ENCODE results near the gene LETM1. TPM values are rescaled to one million over a fixed set of nuclear protein-coding genes. Genes with fewer than 3 reads are reported as not detected.
A peak's percentile ranks its signal among the peaks of the same experiment; 100 is the strongest.

The LETM1 gene
- total and polyA plus RNA-seq, 2 donors from 2014 or later, result 20.0 to 46.4 TPM

GRCh38 chr4:1819816-1820215 lies 36.1 kb downstream of the LETM1 start:
- H3K9ac ChIP-seq (ENCODE audit: low read length in 3 of 3), result no peak overlapping the region
- H3K27ac ChIP-seq (ENCODE audit: low read depth in 2 of 2, low read length in 2 of 2), result no peak overlapping the region
- FAIRE-seq, result no peak
- no peak for DNase-seq
- H3K4me3 ChIP-seq (ENCODE audit: low read length in 3 of 3), result no peak overlapping the region
- H3K4me1 ChIP-seq (ENCODE audit: control insufficient read depth in 2 of 3, insufficient read depth in 2 of 3, low read depth in 1 of 3, low read length in 3 of 3), result peaks cover 0 to 8% (median 6%) of the 10 kb centered on the region in 3 donors
- H3K36me3 ChIP-seq (ENCODE audit: control insufficient read depth in 2 of 3, insufficient read depth in 3 of 3, low read length in 3 of 3), result peaks cover 0 to 25% (median 15%) of the 10 kb centered on the region in 3 donors
- no peaks in the 10 kb centered on the region for H3K9me3 ChIP-seq (ENCODE audit: control insufficient read depth in 2 of 3, insufficient read depth in 1 of 3, low read length in 3 of 3)
- intact Hi-C loops (cut with DNase I), result no loop called here
- no peaks in the 10 kb centered on the region for H3K27me3 ChIP-seq (ENCODE audit: control insufficient read depth, insufficient read depth, low read length)
- TF ChIP-seq CTCF (IDR thresholded peaks at IDR 0.05; ENCODE audit: borderline replicate concordance, extremely low read depth, insufficient read depth), result no peak

- no peak overlapping the region for H3K9ac ChIP-seq (ENCODE audit: low read length in 3 of 3)
- FAIRE-seq (no peak), DNase-seq (no peak)
- intact Hi-C loops (cut with DNase I), result no loop called here
- TF ChIP-seq CTCF (IDR thresholded peaks at IDR 0.05; ENCODE audit: borderline replicate concordance, extremely low read depth, insufficient read depth), result no peak
- H3K27ac ChIP-seq (ENCODE audit: low read depth in 2 of 2, low read length in 2 of 2), result no peak overlapping the region
- no peak overlapping the region for H3K4me3 ChIP-seq (ENCODE audit: low read length in 3 of 3)
- H3K9me3 ChIP-seq (ENCODE audit: control insufficient read depth in 2 of 3, insufficient read depth in 1 of 3, low read length in 3 of 3), result no peaks in the 10 kb centered on the region
- no peaks in the 10 kb centered on the region for H3K27me3 ChIP-seq (ENCODE audit: control insufficient read depth, insufficient read depth, low read length)
- H3K4me1 ChIP-seq (ENCODE audit: control insufficient read depth in 2 of 3, insufficient read depth in 2 of 3, low read depth in 1 of 3, low read length in 3 of 3), result peaks cover 0 to 8% (median 6%) of the 10 kb centered on the region in 3 donors
- peaks cover 0 to 21% (median 17%) of the 10 kb centered on the region in 3 donors for H3K36me3 ChIP-seq (ENCODE audit: control insufficient read depth in 2 of 3, insufficient read depth in 3 of 3, low read length in 3 of 3)
These were observed 36.7 kb downstream of the LETM1 start for GRCh38 chr4:1819284-1819683.

GRCh38 chr4:1815997-1816860 lies 39.7 kb downstream of the LETM1 start:
- no peak for DNase-seq
- intact Hi-C loops (cut with DNase I), result no loop called here

More at GRCh38 chr4:1815997-1816860, 39.7 kb downstream of the LETM1 start:
- TF ChIP-seq CTCF (IDR thresholded peaks at IDR 0.05; ENCODE audit: borderline replicate concordance, extremely low read depth, insufficient read depth), result no peak
- H3K27ac ChIP-seq (ENCODE audit: low read depth in 2 of 2, low read length in 2 of 2), result peak overlapping the region in 1 of 2 donors; percentile 23
- FAIRE-seq, result no peak
- peaks cover 0 to 8% (median 6%) of the 10 kb centered on the region in 3 donors for H3K4me1 ChIP-seq (ENCODE audit: control insufficient read depth in 2 of 3, insufficient read depth in 2 of 3, low read depth in 1 of 3, low read length in 3 of 3)
- no peak overlapping the region for H3K9ac ChIP-seq (ENCODE audit: low read length in 3 of 3)
- no peaks in the 10 kb centered on the region for H3K27me3 ChIP-seq (ENCODE audit: control insufficient read depth, insufficient read depth, low read length)
- no peaks in the 10 kb centered on the region for H3K9me3 ChIP-seq (ENCODE audit: control insufficient read depth in 2 of 3, insufficient read depth in 1 of 3, low read length in 3 of 3)
- no peak overlapping the region for H3K4me3 ChIP-seq (ENCODE audit: low read length in 3 of 3)
- peaks cover 0 to 23% (median 12%) of the 10 kb centered on the region in 3 donors for H3K36me3 ChIP-seq (ENCODE audit: control insufficient read depth in 2 of 3, insufficient read depth in 3 of 3, low read length in 3 of 3)

All from kidney (tissue), 14 donors.